Osteoblast (primary cell): ENCODE measurements around the gene SPECC1. TPM values are rescaled to one million over a fixed set of nuclear protein-coding genes. Genes with fewer than 3 reads are reported as not detected.
A peak's percentile ranks its signal among the peaks of the same experiment; 100 is the strongest.

Experiments
- DNase-seq: peaks from one replicate; pipeline ENCODE4 v3.0.0; 2011; ENCODE audit warnings: low spot score, mixed read lengths; ENCODE audit not compliant: insufficient read length; ENCODE audit errors: missing footprints
- H2AFZ ChIP-seq: 2 replicates; pipeline ENCODE4 v1.6.0; 2011; ENCODE audit warnings: mild to moderate bottlenecking, low read length
- H3K27ac ChIP-seq: 2 replicates; pipeline ENCODE4 v1.5.1; 2011; ENCODE audit warnings: mild to moderate bottlenecking, low read depth, low read length, moderate library complexity
- H3K27me3 ChIP-seq: 2 replicates; pipeline ENCODE4 v1.6.0; 2012; ENCODE audit warnings: mild to moderate bottlenecking, control low read depth, inconsistent platforms, low read length, moderate library complexity; ENCODE audit not compliant: insufficient read depth
- H3K36me3 ChIP-seq: 2 replicates; pipeline ENCODE4 v1.5.1; 2011; ENCODE audit warnings: mild to moderate bottlenecking, low read length, control low read depth, moderate library complexity; ENCODE audit not compliant: insufficient read depth
- H3K4me1 ChIP-seq: 2 replicates; pipeline ENCODE4 v1.5.1; 2011; ENCODE audit warnings: mild to moderate bottlenecking, low read length, control low read depth, moderate library complexity; ENCODE audit not compliant: insufficient read depth
- H3K4me2 ChIP-seq: 2 replicates; pipeline ENCODE4 v1.6.0; 2011; ENCODE audit warnings: mild to moderate bottlenecking, low read length; ENCODE audit not compliant: insufficient read depth
- H3K4me3 ChIP-seq: fragments of 200-600 bp; sonication (generic); 3 replicates; pipeline ENCODE4 v1.5.1; 2012; ENCODE audit warnings: mild to moderate bottlenecking, low read length, inconsistent platforms; ENCODE audit not compliant: insufficient read depth
- H3K79me2 ChIP-seq: 2 replicates; pipeline ENCODE4 v1.6.0; 2012; ENCODE audit warnings: mild to moderate bottlenecking, low read length, control low read depth, inconsistent platforms; ENCODE audit not compliant: insufficient read depth
- H3K9me3 ChIP-seq: 2 replicates; pipeline ENCODE4 v1.5.1; 2011; ENCODE audit warnings: low read depth, low read length, control low read depth
- H4K20me1 ChIP-seq: 2 replicates; pipeline ENCODE4 v1.6.0; 2012; ENCODE audit warnings: mild to moderate bottlenecking, low read length, control low read depth; ENCODE audit not compliant: insufficient read depth
- CTCF ChIP-seq: IDR thresholded peaks from 2 replicates; pipeline ENCODE4 v1.5.1; 2011; ENCODE audit warnings: mild to moderate bottlenecking, low read depth, low read length, moderate library complexity; ENCODE audit errors: extremely low read depth
- total RNA-seq: library from RNA; depleted of rRNA; stranded (reverse); fragments of >200 nt; gene quantifications from 2 replicates; pipeline ENCODE4 v1.2.3, GENCODE V29; 2012

Gene SPECC1
- total RNA-seq, 1 donor: 155 TPM

GRCh38 chr17:20155258-20156195 lies 146.4 kb downstream of the SPECC1 start:
- Histone ChIP-seq H3K4me2 (peak overlapping the region; percentile 98), H3K9me3 (no peaks in the 10 kb centered on the region), H2AFZ (peak overlapping the region; percentile 54), H3K27me3 (no peaks in the 10 kb centered on the region), H3K4me1 (peaks cover 5% of the 10 kb centered on the region), H3K79me2 (peaks cover 42% of the 10 kb centered on the region), H3K4me3 (peak overlapping the region; percentile 90), H4K20me1 (peaks cover 11% of the 10 kb centered on the region), H3K27ac (peak overlapping the region; percentile 60), H3K36me3 (no peaks in the 10 kb centered on the region)
- no peak for TF ChIP-seq CTCF
- DNase-seq: peak; percentile 98

GRCh38 chr17:20156196-20157000 lies 147.2 kb downstream of the SPECC1 start:
- Histone ChIP-seq H3K4me1 (peaks cover 5% of the 10 kb centered on the region), H3K4me3 (peak overlapping the region; percentile 90), H3K36me3 (no peaks in the 10 kb centered on the region), H3K9me3 (no peaks in the 10 kb centered on the region), H2AFZ (peak overlapping the region; percentile 95), H3K27me3 (no peaks in the 10 kb centered on the region), H3K27ac (peak overlapping the region; percentile 60), H3K79me2 (peaks cover 50% of the 10 kb centered on the region), H4K20me1 (peaks cover 14% of the 10 kb centered on the region), H3K4me2 (peak overlapping the region; percentile 98)
- DNase-seq: peak; percentile 91
- TF ChIP-seq CTCF: no peak

GRCh38 chr17:20157001-20157310 lies 147.8 kb downstream of the SPECC1 start:
- TF ChIP-seq CTCF: no peak
- Histone ChIP-seq H2AFZ (peak overlapping the region; percentile 95), H3K36me3 (no peaks in the 10 kb centered on the region), H3K27ac (peak overlapping the region; percentile 60), H3K4me2 (peak overlapping the region; percentile 98), H4K20me1 (peaks cover 14% of the 10 kb centered on the region), H3K9me3 (no peaks in the 10 kb centered on the region), H3K79me2 (peaks cover 53% of the 10 kb centered on the region), H3K4me1 (peaks cover 5% of the 10 kb centered on the region), H3K4me3 (peak overlapping the region; percentile 90), H3K27me3 (no peaks in the 10 kb centered on the region)
- no peak for DNase-seq

- peaks cover 14% of the 10 kb centered on the region for H4K20me1 ChIP-seq
- H3K4me2 ChIP-seq: no peak overlapping the region
- no peak overlapping the region for H3K27ac ChIP-seq
- no peaks in the 10 kb centered on the region for H3K9me3 ChIP-seq
- H3K4me1 ChIP-seq: peaks cover 5% of the 10 kb centered on the region
- H3K36me3 ChIP-seq: no peaks in the 10 kb centered on the region
- peaks cover 62% of the 10 kb centered on the region for H3K79me2 ChIP-seq
- no peak for TF ChIP-seq CTCF
- DNase-seq: no peak
- H2AFZ ChIP-seq: no peak overlapping the region
- no peaks in the 10 kb centered on the region for H3K27me3 ChIP-seq
- H3K4me3 ChIP-seq: no peak overlapping the region
Observed at GRCh38 chr17:20158580-20158979, 149.4 kb downstream of the SPECC1 start.
